Upper lobe of right lung (tissue), 1 donor: ENCODE data around the gene TGM2. TPM values are rescaled to one million over a fixed set of nuclear protein-coding genes. Genes with fewer than 3 reads are reported as not detected.

ENCODE experiments used
- ATAC-seq: fragments of 200-7000 bp; cut with Tn5 transposase; one replicate; pipeline ENCODE4 v1.9.1; 2020; ENCODE audit warnings: mild to moderate bottlenecking, moderate library complexity
- DNase-seq: peaks from one replicate; pipeline ENCODE4 v3.0.0-alpha.2; 2020
- H3K27ac ChIP-seq: fragments of 200-600 bp; one replicate; pipeline ENCODE4 v1.8.0; 2022
- H3K27me3 ChIP-seq: fragments of 200-600 bp; one replicate; pipeline ENCODE4 v1.8.0; 2022; ENCODE audit warnings: mild to moderate bottlenecking
- H3K36me3 ChIP-seq: fragments of 200-600 bp; one replicate; pipeline ENCODE4 v1.8.0; 2022
- H3K4me1 ChIP-seq: fragments of 200-600 bp; one replicate; pipeline ENCODE4 v1.8.0; 2022
- H3K4me3 ChIP-seq: fragments of 200-600 bp; one replicate; pipeline ENCODE4 v1.8.0; 2022; ENCODE audit warnings: mild to moderate bottlenecking
- H3K9me3 ChIP-seq: fragments of 200-600 bp; one replicate; pipeline ENCODE4 v1.8.0; 2022
- CTCF ChIP-seq: fragments of 200-600 bp; IDR thresholded peaks from one replicate; pipeline ENCODE4 v1.8.0; 2022; ENCODE audit warnings: antibody characterized with exemption
- intact Hi-C: fragments of 100-400 bp; cut with DNase I; formaldehyde crosslinking; loops from one replicate; pipeline ENCODE4 v1.11.0; 2022
- total RNA-seq: library from RNA; stranded (reverse); fragmentation: NEBNext Ultra II Directional; extraction: Animal tissue kit (Norgen Biotek cat#: 25700); gene quantifications from one replicate; pipeline ENCODE4 v1.2.1, GENCODE V29; 2021
- donor health status: DM: no; HTN: yes; CAD: no; lungs with severe emphysema.

Gene TGM2
- total RNA-seq, 1 donor from 2014 or later, result 562 TPM

DNA sequence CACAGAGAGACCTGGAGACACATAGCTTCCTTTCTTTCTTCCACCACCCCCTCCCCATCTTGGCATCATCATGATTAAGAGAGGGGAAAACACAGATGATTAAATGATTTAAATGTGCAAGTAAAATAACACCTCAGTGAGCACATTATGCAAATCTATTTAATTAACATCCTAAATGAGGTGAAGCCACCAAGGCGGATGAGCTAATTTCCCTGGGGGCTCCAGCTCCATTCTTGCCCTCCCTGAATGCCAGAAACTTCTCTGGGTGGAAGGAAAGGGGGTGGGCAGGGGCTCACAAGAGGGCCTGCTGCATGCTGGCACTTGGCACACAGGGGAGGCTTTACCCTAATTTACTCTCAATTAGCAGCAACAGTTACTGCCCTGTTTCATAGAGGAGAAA, 32.5 kb upstream of the TGM2 start:
- no peak for TF ChIP-seq CTCF
- Histone ChIP-seq H3K4me3 (no peak overlapping the region), H3K4me1 (peaks cover 25% of the 10 kb centered on the region), H3K36me3 (no peaks in the 10 kb centered on the region), H3K27me3 (no peaks in the 10 kb centered on the region), H3K9me3 (no peaks in the 10 kb centered on the region), H3K27ac (peak overlapping the region; percentile 66)
- DNase-seq (no peak), ATAC-seq (no peak)
- intact Hi-C loops, result no loop called here

GRCh38 chr20:38197217-38197616, 32.1 kb upstream of the TGM2 start:
- peak overlapping the region; percentile 66 for H3K27ac ChIP-seq
- TF ChIP-seq CTCF, result no peak
- H3K4me3 ChIP-seq, result no peak overlapping the region
- ATAC-seq, result no peak
- DNase-seq, result no peak
- H3K9me3 ChIP-seq, result no peaks in the 10 kb centered on the region
- H3K36me3 ChIP-seq, result no peaks in the 10 kb centered on the region
- peaks cover 25% of the 10 kb centered on the region for H3K4me1 ChIP-seq
- H3K27me3 ChIP-seq, result no peaks in the 10 kb centered on the region
- intact Hi-C loops, result no loop called here

GRCh38 chr20:38196592-38196991, 31.5 kb upstream of the TGM2 start:
- TF ChIP-seq CTCF, result no peak
- no peak overlapping the region for H3K4me3 ChIP-seq
- H3K36me3 ChIP-seq, result no peaks in the 10 kb centered on the region
- peaks cover 25% of the 10 kb centered on the region for H3K4me1 ChIP-seq
- ATAC-seq (peak; percentile 79), DNase-seq (peak; percentile 75)
- H3K27me3 ChIP-seq, result no peaks in the 10 kb centered on the region
- peak overlapping the region; percentile 66 for H3K27ac ChIP-seq
- H3K9me3 ChIP-seq, result no peaks in the 10 kb centered on the region
- intact Hi-C loops, result no loop called here

DNA sequence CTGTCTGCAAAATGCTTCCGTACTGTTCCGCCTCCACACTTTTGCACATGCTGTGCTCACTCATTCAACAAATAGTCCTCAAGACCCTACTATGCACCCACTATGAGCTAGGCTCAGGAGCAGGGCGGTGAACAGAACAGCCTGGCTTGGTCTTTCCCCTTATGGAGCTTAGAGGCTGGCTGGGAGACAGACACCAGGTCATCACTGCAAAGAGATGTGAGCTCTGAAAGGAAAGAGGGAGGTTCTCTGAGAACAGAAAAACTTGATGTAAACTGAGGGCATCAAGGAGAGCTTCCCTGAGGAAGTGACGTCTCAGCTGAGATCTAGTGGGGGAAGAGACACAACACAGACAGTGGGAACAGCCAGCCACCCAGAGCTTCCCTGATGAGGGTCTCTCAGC, 31.0 kb upstream of the TGM2 start:
- peaks cover 25% of the 10 kb centered on the region for H3K4me1 ChIP-seq
- DNase-seq (no peak), ATAC-seq (no peak)
- peak overlapping the region; percentile 66 for H3K27ac ChIP-seq
- no peak for TF ChIP-seq CTCF
- no peak overlapping the region for H3K4me3 ChIP-seq
- H3K27me3 ChIP-seq, result no peaks in the 10 kb centered on the region
- no peaks in the 10 kb centered on the region for H3K36me3 ChIP-seq
- no peaks in the 10 kb centered on the region for H3K9me3 ChIP-seq
- intact Hi-C loops, result no loop called here

DNA sequence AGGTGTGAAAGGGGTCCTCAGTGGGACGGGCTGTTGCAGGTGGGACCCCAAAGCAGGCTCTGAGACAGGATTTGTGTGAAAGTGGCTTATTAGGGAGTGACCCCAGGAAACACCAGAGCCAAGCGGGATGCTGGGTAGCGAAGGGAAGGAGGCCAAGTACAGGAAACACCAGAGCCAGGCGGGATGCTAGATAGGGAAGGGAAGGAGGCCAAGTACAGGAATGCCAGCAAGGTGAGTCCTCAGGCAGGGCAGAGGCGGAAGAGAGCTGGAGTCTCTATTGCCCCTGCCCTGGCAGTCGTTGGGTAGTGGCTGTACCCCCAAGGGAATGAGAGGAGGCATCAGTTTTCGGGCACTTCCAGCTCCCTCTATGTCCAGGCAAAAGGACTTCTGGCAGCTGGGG, 30.5 kb upstream of the TGM2 start:
- H3K27ac ChIP-seq, result no peak overlapping the region
- no peak for ATAC-seq
- H3K4me1 ChIP-seq, result peaks cover 25% of the 10 kb centered on the region
- TF ChIP-seq CTCF, result no peak
- H3K4me3 ChIP-seq, result no peak overlapping the region
- no peaks in the 10 kb centered on the region for H3K9me3 ChIP-seq
- H3K27me3 ChIP-seq, result no peaks in the 10 kb centered on the region
- H3K36me3 ChIP-seq, result no peaks in the 10 kb centered on the region
- intact Hi-C loops, result no loop called here
- DNase-seq, result no peak

DNA sequence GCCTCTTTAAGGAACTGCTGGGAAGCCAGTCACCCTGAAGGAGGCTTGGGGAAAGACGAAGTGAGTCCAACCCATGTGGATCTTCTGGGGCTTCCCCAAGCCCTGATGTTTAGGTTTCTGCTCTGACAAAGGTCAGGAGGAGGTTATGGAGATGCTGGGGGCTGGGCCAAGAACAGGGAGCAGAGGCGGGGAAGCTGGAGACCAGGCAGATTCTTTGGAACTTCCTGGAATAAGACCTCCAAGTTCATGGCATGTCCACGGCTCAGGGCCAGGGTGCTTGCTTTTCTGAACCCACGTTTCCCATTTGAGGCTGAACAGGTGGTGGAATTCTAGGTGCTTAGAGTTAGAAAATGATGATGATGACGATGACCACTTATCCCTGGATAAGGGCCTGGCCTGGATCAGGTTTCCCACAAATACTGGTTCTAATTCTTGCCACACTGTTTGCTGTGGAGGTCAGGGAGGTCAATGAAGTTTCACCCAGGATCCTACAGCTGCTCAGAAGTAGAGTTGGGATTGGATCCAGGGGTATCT, 30.0 kb upstream of the TGM2 start:
- no peak overlapping the region for H3K27ac ChIP-seq
- H3K27me3 ChIP-seq, result no peaks in the 10 kb centered on the region
- peaks cover 25% of the 10 kb centered on the region for H3K4me1 ChIP-seq
- H3K9me3 ChIP-seq, result no peaks in the 10 kb centered on the region
- DNase-seq, result no peak
- intact Hi-C loops, result no loop called here
- no peak for ATAC-seq
- TF ChIP-seq CTCF, result no peak
- no peaks in the 10 kb centered on the region for H3K36me3 ChIP-seq
- no peak overlapping the region for H3K4me3 ChIP-seq
